ENCODE measurements around the gene MYO5B.

- TF ChIP-seq CTCF (IDR thresholded peaks at IDR 0.05) (no peak), POLR2A (IDR thresholded peaks at IDR 0.05) (no peak), POLR2AphosphoS5 (IDR thresholded peaks at IDR 0.05) (no peak)
Measured at GRCh38 chr18:50142441-50143120, 52.4 kb downstream of the MYO5B start.
